Left renal pelvis (tissue), 4 donors: ENCODE data around the gene ABCF1. TPM values are rescaled to one million over a fixed set of nuclear protein-coding genes. Genes with fewer than 3 reads are reported as not detected.

ENCODE experiments used
- DNase-seq, 4 donors: peaks; one replicate each; pipeline ENCODE4 v3.0.0-alpha.2; 2013; ENCODE audit warnings: low read depth in 4 of 4, low spot score in 3 of 4
- polyA plus RNA-seq, 4 donors: library from polyadenylated mRNA; unstranded; fragments of 120-200 nt; gene quantifications; one replicate each; pipeline ENCODE4 v1.2.1, GENCODE V29; 2013; ENCODE audit not compliant: insufficient read length in 4 of 4

Gene ABCF1
- polyA plus RNA-seq, 4 donors, result 55.7 to 74.9 (median 64.6) TPM

DNA sequence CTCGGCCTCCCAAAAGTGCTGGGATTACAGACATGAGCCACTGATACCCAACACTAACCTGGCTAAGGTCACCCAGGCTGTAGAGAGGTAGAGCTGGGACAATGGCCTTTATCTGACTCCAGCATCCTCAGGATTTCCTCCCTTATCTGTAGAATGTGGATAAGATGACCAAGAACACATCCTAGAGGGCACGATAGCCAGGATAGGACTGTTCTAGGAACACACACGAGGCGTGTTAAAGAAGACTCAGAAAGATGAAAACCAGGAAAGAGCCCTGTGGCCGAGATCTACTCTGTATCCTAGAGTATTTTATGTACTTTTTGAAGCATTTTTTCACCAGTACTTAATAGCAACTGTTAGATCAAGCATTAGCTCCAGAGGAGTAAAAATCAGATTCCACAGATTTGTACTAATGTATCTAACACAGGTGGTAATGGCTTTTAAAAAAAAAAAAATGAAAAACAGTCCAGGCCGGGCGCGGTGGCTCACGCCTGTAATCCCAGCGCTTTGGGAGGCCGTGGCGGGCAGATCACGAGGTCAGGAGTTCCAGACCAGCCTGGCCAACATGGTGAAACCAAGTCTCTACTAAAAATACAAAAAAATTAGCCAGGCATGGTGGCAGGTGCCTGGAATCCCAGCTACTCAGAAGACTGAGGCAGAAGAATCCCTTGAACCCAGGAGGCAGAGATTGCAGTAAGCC is 28.5 kb downstream of the ABCF1 start:
- no peak for DNase-seq

- no peak for DNase-seq
Measured at GRCh38 chr6:30600451-30600961, 29.3 kb downstream of the ABCF1 start.

- no peak for DNase-seq
Measured at GRCh38 chr6:30601436-30601814, 30.2 kb downstream of the ABCF1 start.

DNA sequence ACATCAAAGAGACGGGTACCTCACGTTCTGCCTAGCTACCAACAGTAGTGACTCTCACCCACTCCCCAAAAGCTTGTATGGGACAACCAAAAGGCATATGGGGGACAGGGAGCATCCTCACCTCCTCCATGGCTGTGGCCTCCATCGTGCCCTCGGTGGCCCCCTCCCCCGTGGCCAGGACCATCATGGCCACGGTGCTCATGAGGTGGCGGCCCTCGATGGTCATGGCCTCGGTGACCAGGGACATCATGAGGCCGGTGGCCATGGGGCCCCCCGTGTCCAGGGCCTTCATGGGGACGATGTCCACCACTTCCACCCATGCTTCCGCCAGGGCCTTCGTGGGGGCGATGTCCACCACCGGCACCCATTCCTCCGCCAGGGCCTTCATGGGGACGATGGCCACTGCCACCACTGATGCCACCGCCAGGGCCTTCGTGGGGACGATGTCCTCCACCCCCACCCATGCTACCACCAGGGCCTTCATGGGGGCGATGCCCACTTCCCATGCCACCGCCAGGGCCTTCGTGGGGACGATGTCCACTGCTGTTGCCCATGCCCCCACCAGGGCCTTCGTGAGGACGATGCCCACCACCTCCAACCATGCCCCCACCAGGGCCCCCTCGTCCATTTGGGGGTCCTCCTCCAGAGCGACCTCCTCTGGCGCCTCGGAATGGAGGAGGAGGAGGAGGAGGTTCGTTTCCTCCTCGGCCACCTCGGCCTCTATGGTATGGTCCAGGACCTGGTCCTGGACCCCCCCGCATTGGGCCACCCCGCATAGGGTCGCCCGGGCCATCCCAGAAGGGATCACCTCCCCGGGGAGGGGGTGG is 30.8 kb downstream of the ABCF1 start:
- no peak for DNase-seq

GRCh38 chr6:30603961-30604360 is 32.7 kb downstream of the ABCF1 start:
- no peak for DNase-seq

DNA sequence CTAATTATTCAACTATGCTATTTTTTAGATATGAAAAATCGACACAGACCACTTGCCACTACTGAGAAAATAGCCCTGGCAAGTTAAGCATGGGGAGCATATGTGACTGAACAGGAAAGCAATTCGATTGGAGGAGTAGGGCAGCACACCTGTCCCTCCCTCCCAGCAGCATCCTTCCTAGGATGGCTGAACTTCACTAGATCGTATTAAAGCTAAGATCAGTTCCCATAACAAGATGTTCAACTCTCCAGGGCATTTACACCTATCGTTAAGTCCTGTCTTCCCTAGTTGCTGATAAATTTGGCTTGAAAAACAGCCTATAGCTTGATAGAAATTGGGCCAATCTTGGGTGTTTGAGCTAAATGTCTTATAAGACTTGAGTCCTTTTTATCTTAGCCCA is 38.8 kb downstream of the ABCF1 start:
- DNase-seq, result no peak

- no peak for DNase-seq
Measured at GRCh38 chr6:30611150-30611855, 40.1 kb downstream of the ABCF1 start.

DNA sequence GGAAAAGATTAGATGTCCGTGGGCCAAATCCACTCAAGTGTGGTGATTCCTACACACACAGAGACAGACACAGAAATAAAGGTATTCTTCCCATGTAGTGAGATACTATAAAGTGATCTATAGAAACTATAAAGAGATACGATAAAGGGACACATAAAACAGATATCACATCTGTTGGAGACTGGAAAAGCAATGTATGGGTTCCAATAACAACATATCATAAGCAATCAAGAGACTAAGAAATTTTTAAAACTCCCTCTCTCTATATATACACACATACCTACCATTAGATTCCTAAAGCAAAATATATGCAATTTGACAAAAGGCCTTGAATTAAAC is 40.6 kb downstream of the ABCF1 start:
- DNase-seq, result no peak

DNA sequence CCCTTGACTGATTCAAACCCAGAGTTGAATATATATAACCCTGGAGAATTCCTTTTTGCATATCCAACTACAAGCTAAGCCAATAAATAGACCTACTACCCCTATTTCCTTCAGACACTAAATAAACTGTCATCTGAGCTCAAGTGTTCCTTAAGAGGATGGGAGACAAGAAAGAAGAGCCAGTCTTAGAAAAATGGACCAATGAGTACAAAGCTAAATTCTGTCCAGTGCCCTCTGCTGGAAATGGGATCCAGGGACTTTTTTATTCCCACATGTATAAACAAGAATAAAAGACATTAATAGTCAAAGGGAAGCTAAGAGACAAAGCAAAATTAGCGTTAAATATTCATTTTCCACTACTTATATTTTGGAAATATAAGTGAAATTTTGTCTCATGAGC is 41.0 kb downstream of the ABCF1 start:
- DNase-seq, result no peak

- DNase-seq, result no peak
Measured at GRCh38 chr6:30612687-30613248, 41.5 kb downstream of the ABCF1 start.

GRCh38 chr6:30613251-30614043 is 42.2 kb downstream of the ABCF1 start:
- no peak for DNase-seq

DNA sequence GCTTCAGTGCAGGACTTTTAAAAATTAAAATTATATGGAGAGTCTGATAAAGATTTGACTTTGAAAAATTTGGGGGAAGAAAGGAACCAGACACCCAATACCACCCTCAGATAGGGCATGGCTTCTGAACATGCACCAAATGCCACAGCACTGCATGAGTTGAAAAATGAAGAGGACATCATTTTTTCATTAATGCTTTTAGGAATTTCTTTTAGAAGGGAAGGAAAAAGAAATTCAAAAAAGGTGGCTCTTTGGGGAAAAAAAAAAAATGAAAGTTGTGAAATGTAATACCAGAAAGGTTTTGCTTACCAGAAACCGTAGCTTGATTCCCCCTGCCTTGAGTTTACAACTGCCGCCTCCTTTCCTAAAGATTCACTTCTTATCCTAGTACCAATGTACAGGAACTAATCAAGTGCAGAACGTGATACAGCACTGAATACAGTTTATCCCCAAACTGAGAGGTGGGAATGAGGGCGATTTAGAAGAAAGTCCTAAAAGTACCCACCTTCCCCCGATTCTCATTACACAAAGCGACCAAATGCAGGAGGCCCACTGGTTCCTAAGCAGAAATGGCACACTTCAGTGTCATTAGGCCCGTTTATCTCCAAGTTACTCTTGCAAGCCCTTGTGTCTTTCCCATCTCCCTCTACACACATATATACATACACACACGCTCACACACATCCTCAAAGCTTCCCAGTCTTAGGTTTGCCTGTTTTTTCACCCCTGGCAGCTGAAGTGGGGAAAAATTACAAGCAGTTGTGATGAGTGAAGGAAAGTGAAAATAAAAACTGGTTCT is 43.0 kb downstream of the ABCF1 start:
- DNase-seq, result no peak

GRCh38 chr6:30614843-30615218 is 43.6 kb downstream of the ABCF1 start:
- peak; percentile 93 to 97 (median 96) for DNase-seq

GRCh38 chr6:30615219-30615957 is 44.1 kb downstream of the ABCF1 start:
- DNase-seq, result no peak

- DNase-seq, result no peak
Measured at GRCh38 chr6:30615958-30616810, 44.9 kb downstream of the ABCF1 start.

- peak; percentile 100 for DNase-seq
Measured at GRCh38 chr6:30616811-30617564, 45.7 kb downstream of the ABCF1 start, which contains the start of gene PPP1R10. Gene PPP1R10, minus strand, starts transcription at chr6:30617243. Its CDS starts 7,299 bp downstream, at chr6:30609944.
